Measurements from ENCODE around the gene STAC.

GRCh38 chr3:36520241-36521006 lies 140.1 kb downstream of the STAC start:
- TF ChIP-seq CTCF (IDR thresholded peaks at IDR 0.05): no peak
- no peak for TF ChIP-seq POLR2A (IDR thresholded peaks at IDR 0.05)
- TF ChIP-seq POLR2AphosphoS5 (IDR thresholded peaks at IDR 0.05): no peak

All from stomach (tissue), 4 donors.